Tibial nerve (tissue), 4 donors: Measurements from ENCODE around the gene GIGYF1. TPM values are rescaled to one million over a fixed set of nuclear protein-coding genes. Genes with fewer than 3 reads are reported as not detected.
A peak's percentile ranks its signal among the peaks of the same experiment; 100 is the strongest.

Experiments
- DNase-seq, 2 donors: peaks; one replicate each; pipeline ENCODE4 v3.0.0-alpha.2; 2019; ENCODE audit warnings: low spot score in 2 of 2
- H3K27ac ChIP-seq, 4 donors: fragments of 200-600 bp; sonication (generic) in 3 of 4; one replicate each; pipeline ENCODE4 v1.5.1; 2017 to 2019; ENCODE audit warnings: mild to moderate bottlenecking in 1 of 4
- H3K27me3 ChIP-seq, 2 donors: fragments of 200-600 bp; sonication (generic) in 1 of 2; one replicate each; pipeline versions ENCODE4 v1.5.1 to v1.6.0; 2017 to 2019
- H3K36me3 ChIP-seq, 3 donors: fragments of 200-600 bp; sonication (generic); one replicate each; pipeline ENCODE4 v1.5.1; 2018 to 2019
- H3K4me1 ChIP-seq, 4 donors: fragments of 200-600 bp; sonication (generic) in 3 of 4; one replicate each; pipeline ENCODE4 v1.5.1; 2017 to 2019
- H3K4me3 ChIP-seq, 4 donors: fragments of 200-600 bp; sonication (generic) in 3 of 4; one replicate each; pipeline ENCODE4 v1.5.1; 2017 to 2019; ENCODE audit warnings: mild to moderate bottlenecking in 1 of 4, moderate library complexity in 1 of 4
- H3K9me3 ChIP-seq, 4 donors: fragments of 200-600 bp; sonication (generic) in 3 of 4; one replicate each; pipeline ENCODE4 v1.5.1; 2017 to 2019
- CTCF ChIP-seq, 5 experiments: fragments of 200-600 bp in 3 of 5; fragments of 450-650 bp in 2 of 5; sonication (generic) in 3 of 5; IDR thresholded peaks; one replicate each; pipeline ENCODE4 v1.5.1; 2016 to 2019; ENCODE audit warnings: antibody characterized with exemption in 5 of 5, mild to moderate bottlenecking in 3 of 5, moderate library complexity in 2 of 5
- EP300 ChIP-seq, 2 donors: sonication (generic); formaldehyde crosslinking; IDR thresholded peaks; one replicate each; pipeline ENCODE4 v1.6.1; 2017; ENCODE audit warnings: antibody characterized with exemption in 2 of 2, mild to moderate bottlenecking in 1 of 2
- POLR2A ChIP-seq, 2 donors: fragments of 450-650 bp; IDR thresholded peaks; one replicate each; pipeline ENCODE4 v1.6.1; 2017; ENCODE audit warnings: antibody characterized with exemption in 2 of 2, mild to moderate bottlenecking in 2 of 2, moderate library complexity in 2 of 2
- WGBS, 2 donors: methylation state at CpG; one replicate each; pipeline ENCODE4 v1.1.5; 2018; 5-methylcytosine and 5-hydroxymethylcytosine counted together
- total RNA-seq, 4 donors: library from RNA; depleted of rRNA; stranded (reverse); fragments of >200 nt; gene quantifications; one replicate each; pipeline ENCODE4 v1.1.0, GENCODE V29; 2016

Gene GIGYF1
- total RNA-seq, 4 donors from 2014 or later, result 50.9 to 98.1 (median 64.7) TPM

GRCh38 chr7:100677308-100678267 lies 16.5 kb downstream of the GIGYF1 start:
- TF ChIP-seq EP300 (IDR thresholded peaks at IDR 0.05) (no peak), POLR2A (IDR thresholded peaks at IDR 0.05) (no peak), CTCF (IDR thresholded peaks at IDR 0.05) (no peak)
- no peak for DNase-seq
- no peak overlapping the region for H3K4me3 ChIP-seq
- H3K9me3 ChIP-seq, result no peaks in the 10 kb centered on the region
- H3K27ac ChIP-seq, result peak overlapping the region in 3 of 4 donors; percentile 78 to 99 (median 95)
- H3K4me1 ChIP-seq, result peaks cover 0 to 74% (median 37%) of the 10 kb centered on the region in 4 donors
- peaks cover 10 to 49% (median 23%) of the 10 kb centered on the region in 3 donors for H3K36me3 ChIP-seq
- WGBS, 2 donors, result 80 to 82% methylated on average over 27 to 28 of the region's 36 CpGs
- H3K27me3 ChIP-seq, result no peaks in the 10 kb centered on the region

GRCh38 chr7:100676501-100677306 lies 17.3 kb downstream of the GIGYF1 start:
- H3K4me1 ChIP-seq, result peaks cover 0 to 68% (median 36%) of the 10 kb centered on the region in 4 donors
- DNase-seq, result no peak
- no peaks in the 10 kb centered on the region for H3K9me3 ChIP-seq
- H3K36me3 ChIP-seq, result peaks cover 8 to 40% (median 23%) of the 10 kb centered on the region in 3 donors
- peak overlapping the region; percentile 97 to 99 (median 98) for H3K27ac ChIP-seq
- 73 to 74% methylated on average over 19 to 23 of the region's 23 CpGs for WGBS, 2 donors
- TF ChIP-seq POLR2A (IDR thresholded peaks at IDR 0.05) (no peak), CTCF (IDR thresholded peaks at IDR 0.05) (no peak), EP300 (IDR thresholded peaks at IDR 0.05) (no peak)
- no peaks in the 10 kb centered on the region for H3K27me3 ChIP-seq
- H3K4me3 ChIP-seq, result peak overlapping the region; percentile 91 to 100 (median 96)

- peak; percentile 71 to 78 for DNase-seq
- Histone ChIP-seq H3K4me3 (peak overlapping the region; percentile 91 to 100 (median 96)), H3K9me3 (no peaks in the 10 kb centered on the region), H3K4me1 (peaks cover 0 to 59% (median 31%) of the 10 kb centered on the region in 4 donors), H3K27me3 (no peaks in the 10 kb centered on the region), H3K36me3 (peaks cover 8 to 35% (median 23%) of the 10 kb centered on the region in 3 donors), H3K27ac (peak overlapping the region; percentile 97 to 99 (median 98))
- WGBS, 2 donors, result 1 to 2% methylated on average over 33 to 41 of the region's 59 CpGs
- peak in 1 of 2 donors; percentile 44 for TF ChIP-seq POLR2A (IDR thresholded peaks at IDR 0.05)
- TF ChIP-seq CTCF (IDR thresholded peaks at IDR 0.05), result no peak
- peak; percentile 29 to 76 for TF ChIP-seq EP300 (IDR thresholded peaks at IDR 0.05)
Measured at GRCh38 chr7:100675581-100676350, 18.3 kb downstream of the GIGYF1 start.

GRCh38 chr7:100675105-100675451 lies 19.0 kb downstream of the GIGYF1 start:
- Histone ChIP-seq H3K9me3 (no peaks in the 10 kb centered on the region), H3K36me3 (peaks cover 8 to 35% (median 23%) of the 10 kb centered on the region in 3 donors), H3K27ac (peak overlapping the region; percentile 97 to 99 (median 98)), H3K27me3 (no peaks in the 10 kb centered on the region), H3K4me3 (peak overlapping the region; percentile 91 to 100 (median 96)), H3K4me1 (peaks cover 0 to 52% (median 25%) of the 10 kb centered on the region in 4 donors)
- DNase-seq, result no peak
- no peak for TF ChIP-seq CTCF (IDR thresholded peaks at IDR 0.05)
- 0% methylated on average over 5 to 44 of the region's 46 CpGs for WGBS, 2 donors
